Astrocyte of the cerebellum (primary cell): Measurements from ENCODE around the gene PLLP.

Experiments used
- DNase-seq: peaks from one replicate; pipeline ENCODE4 v3.0.0-alpha.2; 2011; ENCODE audit warnings: low read depth
- H3K4me3 ChIP-seq: 2 replicates; pipeline ENCODE4 v1.5.1; 2011; ENCODE audit warnings: mild to moderate bottlenecking, low read depth, low read length, moderate library complexity
- in situ Hi-C: cut with HindIII; loops from 2 replicates; pipeline ENCODE4 v1.10.0; 2017; ENCODE audit warnings: low sequenced_read_pairs
- TF ChIP-seq, protein P1 (sequence below): IDR thresholded peaks from 2 replicates; pipeline ENCODE4 v1.5.1; 2012; ENCODE audit warnings: low read length, low read depth, moderate library complexity, mild to moderate bottlenecking; ENCODE audit errors: missing control alignments

PLLP gene

DNA sequence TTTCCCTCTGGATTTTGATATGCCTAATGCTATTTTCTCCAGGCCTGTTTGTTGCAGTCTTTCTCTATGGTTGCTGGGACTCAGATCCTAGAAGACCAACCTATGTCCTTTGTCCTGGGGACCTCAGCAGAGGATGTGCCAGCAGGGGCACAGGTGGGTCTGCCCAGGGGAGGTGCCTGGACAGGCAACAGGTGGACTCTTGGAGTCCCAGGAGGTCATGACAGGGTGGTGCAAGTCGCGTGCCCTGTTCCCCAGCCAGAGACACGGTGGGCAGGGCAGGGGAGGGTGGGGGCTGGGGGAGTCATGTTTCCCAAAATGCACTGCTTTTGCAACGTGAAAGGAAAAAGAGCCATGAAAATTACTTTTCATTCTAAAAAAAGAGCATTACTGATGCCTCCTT, 26.3 kb upstream of the PLLP start:
- in situ Hi-C loops, result no loop called here
- DNase-seq, result no peak
- TF ChIP-seq, protein P1, sequence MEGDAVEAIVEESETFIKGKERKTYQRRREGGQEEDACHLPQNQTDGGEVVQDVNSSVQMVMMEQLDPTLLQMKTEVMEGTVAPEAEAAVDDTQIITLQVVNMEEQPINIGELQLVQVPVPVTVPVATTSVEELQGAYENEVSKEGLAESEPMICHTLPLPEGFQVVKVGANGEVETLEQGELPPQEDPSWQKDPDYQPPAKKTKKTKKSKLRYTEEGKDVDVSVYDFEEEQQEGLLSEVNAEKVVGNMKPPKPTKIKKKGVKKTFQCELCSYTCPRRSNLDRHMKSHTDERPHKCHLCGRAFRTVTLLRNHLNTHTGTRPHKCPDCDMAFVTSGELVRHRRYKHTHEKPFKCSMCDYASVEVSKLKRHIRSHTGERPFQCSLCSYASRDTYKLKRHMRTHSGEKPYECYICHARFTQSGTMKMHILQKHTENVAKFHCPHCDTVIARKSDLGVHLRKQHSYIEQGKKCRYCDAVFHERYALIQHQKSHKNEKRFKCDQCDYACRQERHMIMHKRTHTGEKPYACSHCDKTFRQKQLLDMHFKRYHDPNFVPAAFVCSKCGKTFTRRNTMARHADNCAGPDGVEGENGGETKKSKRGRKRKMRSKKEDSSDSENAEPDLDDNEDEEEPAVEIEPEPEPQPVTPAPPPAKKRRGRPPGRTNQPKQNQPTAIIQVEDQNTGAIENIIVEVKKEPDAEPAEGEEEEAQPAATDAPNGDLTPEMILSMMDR, result no peak
- no peak overlapping the region for H3K4me3 ChIP-seq

DNA sequence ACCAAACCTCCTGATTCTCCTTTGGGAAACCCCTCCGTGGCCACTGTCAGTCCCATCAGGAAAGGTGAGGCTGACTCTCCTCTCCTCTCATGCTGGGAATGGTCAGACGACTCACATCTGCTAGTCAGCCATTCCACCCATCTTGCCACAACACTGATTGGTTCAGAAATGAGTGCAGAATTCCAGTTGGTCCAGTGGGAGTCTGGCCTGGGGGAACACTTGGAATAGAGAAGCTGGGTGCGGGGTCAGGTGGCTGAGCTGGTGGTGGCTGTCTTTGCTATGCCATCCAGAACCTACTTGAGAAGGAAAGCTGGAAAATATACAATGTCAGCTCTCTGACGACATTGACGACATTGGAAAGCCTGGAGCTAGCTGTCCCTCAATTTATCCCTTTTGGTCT, 23.6 kb upstream of the PLLP start:
- H3K4me3 ChIP-seq, result no peak overlapping the region
- in situ Hi-C loops, result no loop called here
- TF ChIP-seq, protein P1, result no peak
- no peak for DNase-seq

DNA sequence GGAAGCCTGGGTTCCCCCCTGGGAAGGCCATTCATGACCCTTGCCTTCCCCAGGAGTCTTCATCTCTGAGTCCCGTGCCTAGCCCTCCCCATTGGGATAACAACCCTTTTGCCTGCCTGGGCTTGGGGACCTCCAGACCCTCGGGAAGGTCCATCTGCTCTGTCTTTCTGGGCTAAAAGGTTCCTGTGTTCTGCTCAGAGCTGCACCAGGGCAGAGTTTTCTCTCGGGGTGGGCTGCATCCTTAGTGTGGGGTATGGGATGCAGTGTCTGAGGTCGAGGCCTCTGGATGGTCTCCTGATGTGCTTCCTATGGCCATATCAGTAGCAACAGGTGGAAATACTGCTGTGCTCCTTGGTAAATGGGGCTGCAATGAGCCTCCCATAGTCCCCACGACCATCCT, 22.9 kb upstream of the PLLP start:
- no peak for DNase-seq
- TF ChIP-seq, protein P1, result no peak
- no peak overlapping the region for H3K4me3 ChIP-seq
- in situ Hi-C loops, result no loop called here

DNA sequence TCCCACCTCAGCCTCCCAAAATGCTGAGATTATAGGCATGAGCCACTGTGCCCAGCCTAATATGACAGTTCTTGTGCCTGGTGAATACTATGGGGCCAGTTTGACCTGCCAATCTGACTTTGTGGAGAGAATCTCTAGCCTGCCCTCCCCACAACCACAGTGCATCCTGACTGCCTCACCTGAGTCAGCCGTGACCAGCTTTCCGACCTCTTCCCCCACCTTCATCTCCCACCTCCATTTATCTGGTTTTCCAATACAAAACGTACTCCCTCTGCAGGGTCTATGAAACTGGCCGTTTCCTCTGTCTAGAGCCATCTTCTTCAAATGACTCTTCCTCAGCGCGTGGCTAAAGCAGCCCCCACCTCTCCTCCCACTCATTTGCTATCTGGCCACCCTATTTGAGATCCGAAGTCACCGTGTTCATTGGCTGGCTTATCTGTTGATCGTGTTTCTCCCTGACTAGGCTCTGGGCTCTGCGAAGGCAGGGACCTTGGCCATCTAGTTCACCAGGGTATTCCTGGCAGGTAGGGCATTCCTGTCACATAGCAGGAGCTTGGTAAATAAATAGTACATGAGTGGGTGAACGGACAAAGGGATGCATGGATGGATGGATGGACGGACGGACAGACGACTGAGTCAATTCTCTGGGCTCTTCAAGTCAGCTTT, 22.3 kb upstream of the PLLP start:
- DNase-seq, result no peak
- TF ChIP-seq, protein P1, result no peak
- in situ Hi-C loops, result no loop called here
- no peak overlapping the region for H3K4me3 ChIP-seq

DNA sequence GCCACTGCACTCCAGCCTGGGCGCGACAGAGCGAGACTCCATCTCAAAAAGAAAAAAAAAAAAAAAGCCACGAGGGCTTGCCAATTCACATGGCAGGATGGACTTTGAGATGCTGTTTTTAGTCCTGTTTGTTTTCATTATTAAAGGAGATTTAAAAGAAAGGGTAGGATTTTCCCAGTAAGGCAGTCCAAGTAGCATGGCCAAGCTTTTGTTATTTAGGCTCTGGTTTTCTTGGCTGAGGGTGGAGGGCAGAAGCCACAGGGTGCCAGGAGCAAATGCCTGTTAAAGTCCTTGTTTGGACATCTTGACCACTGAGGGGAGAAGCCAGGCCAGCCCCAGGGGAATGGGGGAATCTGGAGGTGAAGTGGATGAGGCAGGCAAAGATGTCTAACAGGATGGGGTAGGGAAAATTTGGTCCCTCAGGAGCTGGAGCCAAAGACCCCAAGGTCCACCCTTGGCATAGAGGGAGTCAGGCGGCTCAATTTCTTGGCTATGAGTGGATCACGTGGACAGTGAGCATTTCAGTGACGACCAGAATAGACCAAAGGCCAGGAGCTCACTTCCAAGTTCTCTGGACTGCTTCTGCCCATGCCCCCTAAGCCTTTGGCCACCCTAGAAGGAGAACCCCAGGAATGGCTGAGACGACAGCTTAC, 20.8 kb upstream of the PLLP start:
- DNase-seq, result no peak
- in situ Hi-C loops, result no loop called here
- TF ChIP-seq, protein P1, result no peak
- no peak overlapping the region for H3K4me3 ChIP-seq

DNA sequence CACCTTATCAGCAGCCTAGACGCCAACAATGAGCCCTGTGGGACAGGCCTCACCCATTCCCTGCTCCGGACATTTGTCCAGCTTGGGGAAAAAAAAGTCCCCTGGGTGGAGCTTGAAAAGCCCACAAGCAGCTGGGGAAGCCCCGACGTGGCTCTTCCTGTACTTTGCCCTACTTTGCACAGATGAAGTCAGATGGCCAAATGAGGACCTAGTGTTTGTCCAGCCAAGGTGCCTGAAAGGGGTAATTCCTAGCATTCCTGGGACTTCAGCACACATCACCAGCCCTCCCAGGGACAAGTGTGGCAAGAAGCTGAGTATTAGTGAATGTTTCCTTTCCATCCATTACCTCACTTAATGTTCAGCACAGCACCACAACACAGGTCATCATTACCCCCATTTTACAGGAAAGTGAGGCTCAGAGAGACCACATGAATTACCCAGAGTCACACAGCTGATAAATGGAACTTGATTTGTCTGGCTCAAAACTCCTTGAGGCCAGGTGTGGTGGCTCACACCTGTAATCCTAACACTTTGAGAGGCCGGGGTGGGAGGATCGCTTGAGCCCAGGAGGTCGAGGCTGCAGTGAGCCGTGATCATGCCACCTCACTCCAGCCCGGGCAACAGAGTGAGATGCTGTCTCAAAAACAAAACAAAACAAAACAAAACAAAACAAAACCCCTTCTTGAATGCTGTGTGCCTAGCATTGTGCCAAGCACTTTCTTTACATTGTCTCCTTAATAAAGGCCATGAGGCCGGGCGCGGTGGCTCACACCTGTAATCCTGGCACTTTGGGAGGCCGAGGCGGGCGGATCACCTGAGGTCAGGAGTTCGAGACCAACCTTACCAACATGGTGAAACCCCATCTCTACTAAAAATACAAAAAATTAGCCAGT, 19.9 kb upstream of the PLLP start:
- H3K4me3 ChIP-seq, result no peak overlapping the region
- in situ Hi-C loops, result no loop called here
- TF ChIP-seq, protein P1, result no peak
- DNase-seq, result peak; percentile 57
